Hindlimb muscle (tissue), 1 donor: Measurements from ENCODE around the gene INSRR. TPM values are rescaled to one million over a fixed set of nuclear protein-coding genes. Genes with fewer than 3 reads are reported as not detected.

Experiments used
- DNase-seq: peaks from one replicate; pipeline ENCODE4 v3.0.0-alpha.2; 2013
- polyA plus RNA-seq: library from polyadenylated mRNA; unstranded; fragments of 120-200 nt; gene quantifications from one replicate; pipeline ENCODE4 v1.2.1, GENCODE V29; 2013; ENCODE audit not compliant: insufficient read length

INSRR gene
- polyA plus RNA-seq, 1 donor, result 0.93 TPM

DNA sequence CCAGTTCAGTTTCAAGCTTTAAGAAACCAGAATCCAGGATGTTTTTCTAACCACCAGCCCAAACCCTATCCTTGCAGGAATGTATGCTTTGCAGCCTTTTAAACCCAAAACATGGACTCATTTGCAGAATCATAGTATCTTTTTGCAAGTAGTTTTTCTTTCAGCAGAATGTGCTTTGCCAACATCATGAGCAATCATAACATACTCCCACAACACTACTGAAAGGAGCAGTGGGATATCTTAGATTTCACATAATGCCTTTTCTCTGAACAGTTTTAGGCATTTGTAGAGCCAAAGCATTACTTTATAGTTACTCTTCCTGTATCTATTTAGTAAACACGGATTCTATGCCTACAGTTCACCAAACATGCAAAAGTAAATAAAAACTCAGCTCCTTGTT, 32.3 kb downstream of the INSRR start:
- DNase-seq, result no peak

DNA sequence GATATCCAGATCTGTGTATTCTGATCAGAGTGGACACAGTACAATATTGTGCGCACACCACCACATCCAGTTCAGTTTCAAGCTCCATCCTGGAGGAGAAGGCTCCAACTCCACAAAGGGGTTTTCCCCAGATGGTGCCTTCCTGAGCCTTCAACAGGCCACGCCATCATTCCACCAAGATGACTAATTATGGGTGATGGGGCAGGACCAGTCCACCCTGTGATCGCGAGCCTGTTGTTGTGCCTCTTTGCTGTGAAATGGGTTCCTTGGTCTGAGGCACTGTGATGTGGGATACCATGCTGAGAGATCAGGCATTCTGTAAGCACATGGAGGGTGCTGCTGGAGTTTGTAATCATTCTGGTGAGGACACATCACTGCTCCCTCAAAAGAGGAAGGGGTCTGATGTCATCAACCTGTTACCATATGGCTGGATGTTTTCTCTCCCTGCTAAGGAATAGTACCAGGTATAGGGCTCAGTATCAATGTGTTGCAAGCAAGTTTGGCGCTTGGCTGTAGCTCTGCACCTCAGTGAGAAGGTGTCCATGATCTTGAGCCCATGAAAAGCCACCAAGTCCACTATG, 35.6 kb downstream of the INSRR start:
- no peak for DNase-seq

DNA sequence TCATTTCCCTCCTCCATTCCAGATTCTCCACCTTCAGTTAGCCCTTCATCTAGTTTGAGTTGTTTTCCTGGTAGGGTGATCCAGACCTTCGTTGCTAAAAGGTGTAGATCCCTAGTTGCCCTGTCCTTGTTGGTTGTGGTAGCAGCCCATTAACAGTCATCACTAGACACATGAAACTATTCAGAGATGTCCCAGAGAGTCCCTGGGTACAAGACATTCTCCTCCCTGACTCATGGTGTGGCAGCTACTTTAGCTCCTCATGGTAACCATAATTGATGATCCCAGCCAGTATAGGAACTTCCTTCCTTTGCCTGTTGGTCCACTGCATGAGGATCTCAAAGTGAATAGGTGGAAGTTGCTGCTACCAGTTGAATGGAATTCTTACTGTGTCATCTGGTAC, 36.2 kb downstream of the INSRR start:
- no peak for DNase-seq

GRCh38 chr1:156821801-156822200, 37.1 kb downstream of the INSRR start:
- DNase-seq, result no peak

DNA sequence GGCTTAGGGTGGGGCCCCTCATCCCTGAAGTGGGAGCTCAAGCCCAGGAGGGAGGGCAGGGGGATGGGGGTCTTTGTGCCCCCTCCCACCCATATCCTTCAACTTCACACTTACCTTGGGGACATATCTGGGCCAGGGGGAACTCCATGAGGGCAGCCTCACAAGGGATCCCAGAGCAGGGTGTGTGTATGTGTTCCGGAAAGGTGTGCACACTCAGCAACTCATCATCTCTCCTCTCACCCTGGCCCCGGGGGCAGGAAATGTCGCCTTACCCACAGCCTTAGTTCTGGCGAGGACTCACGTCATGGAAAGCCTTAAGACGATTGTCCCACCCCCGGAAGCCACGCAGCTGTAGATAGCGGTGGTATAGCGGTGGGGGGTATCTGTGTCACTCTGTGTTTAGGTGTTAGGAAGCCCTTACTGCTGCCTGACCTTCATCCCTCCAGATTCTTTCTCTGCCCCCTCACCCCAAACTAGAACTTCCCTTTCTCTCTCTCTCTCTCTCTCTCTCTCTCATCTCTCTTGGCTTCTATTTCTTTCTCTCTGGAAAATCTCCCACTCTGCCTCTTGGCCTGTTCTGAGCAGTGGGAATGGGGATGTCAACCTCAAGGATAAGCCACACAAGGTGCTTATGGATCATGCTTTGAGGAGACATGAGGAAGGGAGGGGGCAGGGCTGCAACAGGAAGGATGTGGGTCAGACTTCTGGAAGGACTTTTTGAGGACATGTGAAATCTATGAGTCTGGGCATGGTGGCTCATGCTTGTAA, 42.2 kb downstream of the INSRR start, which contains the start of gene SH2D2A:
Gene SH2D2A (minus strand): TSS at position 288 of the 768 bp plus-strand sequence. CDS start 140 bp downstream, at position 148.
- DNase-seq, result no peak

GRCh38 chr1:156815961-156816422, 42.9 kb downstream of the INSRR start:
- DNase-seq, result no peak

- peak; percentile 87 for DNase-seq
These were observed 43.5 kb downstream of the INSRR start for GRCh38 chr1:156815307-156815826.

DNA sequence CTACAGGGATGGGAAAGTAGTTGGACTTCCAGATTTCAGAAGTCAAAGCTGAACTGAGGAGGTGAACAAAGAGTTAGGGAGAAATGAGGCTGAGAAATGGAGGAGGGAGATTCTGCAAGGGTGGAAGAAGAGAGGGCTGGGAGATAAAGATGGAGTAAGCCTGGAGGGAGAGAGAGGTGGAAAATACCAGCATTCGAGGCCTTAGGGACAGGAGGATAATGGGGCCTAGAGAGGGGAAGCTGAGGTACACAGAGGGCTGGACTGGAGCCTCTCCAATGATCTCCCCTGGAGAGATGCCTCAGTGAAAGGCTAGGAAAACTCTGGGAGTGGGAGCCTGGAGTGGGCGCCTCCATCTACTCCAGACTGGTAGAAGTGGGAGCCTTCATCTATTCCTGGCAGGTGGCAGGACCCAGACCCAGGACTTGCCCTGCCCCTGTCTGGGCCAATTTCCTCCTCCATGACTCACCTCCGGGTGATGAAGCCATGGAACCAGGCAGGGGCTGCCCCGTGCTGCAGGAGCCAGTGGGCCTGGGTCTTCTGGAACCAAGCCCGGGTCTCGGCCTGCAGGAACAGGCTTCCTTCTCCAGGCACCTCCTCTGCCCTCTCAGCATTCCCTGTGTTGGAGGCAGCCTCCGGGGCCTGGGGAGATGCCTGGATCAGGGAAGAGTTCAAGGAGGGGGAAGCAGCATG, 44.2 kb downstream of the INSRR start:
- DNase-seq, result no peak

DNA sequence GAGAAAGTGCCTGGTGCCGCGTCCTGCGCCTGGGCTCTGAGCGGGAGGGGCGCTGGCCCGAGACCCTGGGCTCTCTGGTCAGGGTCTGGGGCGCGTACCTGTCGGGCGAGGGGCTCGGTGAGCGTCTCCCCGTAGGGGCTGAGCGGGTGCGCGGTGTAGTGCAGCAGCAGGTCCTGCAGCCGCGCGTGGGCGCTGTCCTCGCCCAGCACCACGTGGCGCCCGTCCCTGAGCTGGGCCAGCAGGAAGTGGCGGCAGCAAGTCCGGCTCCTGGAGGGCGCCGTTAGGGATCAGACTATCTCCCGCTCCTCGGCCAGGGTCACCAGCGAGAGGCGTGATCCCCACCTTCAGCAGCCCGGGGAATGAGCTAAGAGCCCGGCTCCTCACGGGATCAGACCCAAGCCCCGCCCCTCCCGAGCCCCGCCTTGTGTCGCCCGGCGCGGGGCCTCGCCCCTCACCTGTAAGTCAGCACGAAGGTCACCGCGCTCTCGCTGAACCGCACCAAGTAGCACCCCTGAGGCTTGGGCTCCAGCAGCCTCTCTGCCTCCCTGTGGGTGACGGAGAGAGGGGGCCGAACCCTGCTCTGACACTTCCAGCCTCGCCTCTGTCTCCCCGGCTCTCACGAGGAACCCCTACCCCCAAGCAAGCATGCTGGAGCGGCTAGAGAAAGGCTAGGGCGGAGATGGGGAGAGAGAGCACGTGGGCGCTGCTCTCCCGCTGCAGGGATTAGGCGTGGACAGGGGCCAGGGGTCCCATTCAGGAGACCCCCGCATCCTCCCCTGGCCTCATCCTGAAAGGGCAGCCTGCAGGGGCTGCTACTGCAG, 45.0 kb downstream of the INSRR start:
- peak; percentile 70 for DNase-seq

DNA sequence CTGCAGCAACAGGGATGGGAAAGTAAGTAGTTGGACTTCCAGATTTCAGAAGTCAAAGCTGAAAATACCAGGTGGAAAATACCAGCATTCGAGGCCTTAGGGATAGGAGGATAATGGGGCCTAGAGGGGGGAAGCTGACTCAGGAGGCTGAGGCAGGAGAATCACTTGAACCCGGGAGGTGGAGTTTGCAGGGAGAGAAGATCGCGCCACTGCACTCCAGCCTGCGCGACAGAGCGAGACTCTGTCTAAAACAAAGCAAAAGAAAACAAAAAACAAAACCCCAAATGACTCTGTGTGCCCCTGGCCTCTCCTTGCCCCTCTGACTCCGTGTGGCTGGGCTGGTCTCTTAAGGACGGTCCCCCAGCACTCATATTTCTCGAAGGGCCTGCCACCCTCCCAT, 45.6 kb downstream of the INSRR start:
- no peak for DNase-seq

- no peak for DNase-seq
These were observed 46.5 kb downstream of the INSRR start for GRCh38 chr1:156812293-156812990.

DNA sequence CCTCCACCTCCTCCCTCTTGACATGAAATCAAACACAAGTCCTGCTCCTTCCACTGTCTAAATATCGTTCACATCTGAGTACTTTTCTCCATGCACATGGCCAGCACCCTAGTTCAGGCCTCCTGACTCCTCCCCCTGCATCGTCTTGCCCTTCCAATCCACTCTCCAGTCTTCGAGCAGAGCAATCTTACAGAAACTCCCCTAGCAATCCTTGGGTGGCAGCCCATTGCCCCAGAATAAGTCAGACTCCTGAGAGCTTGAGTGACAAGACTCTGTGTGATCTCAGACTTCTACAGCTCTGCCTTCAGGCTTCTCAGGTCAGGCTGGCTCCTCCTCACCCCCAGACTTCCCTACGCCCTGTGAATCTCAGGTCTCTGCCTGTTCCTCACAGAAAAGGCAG, 47.7 kb downstream of the INSRR start:
- no peak for DNase-seq

- no peak for DNase-seq
These were observed 49.1 kb downstream of the INSRR start for GRCh38 chr1:156809711-156810366.

DNA sequence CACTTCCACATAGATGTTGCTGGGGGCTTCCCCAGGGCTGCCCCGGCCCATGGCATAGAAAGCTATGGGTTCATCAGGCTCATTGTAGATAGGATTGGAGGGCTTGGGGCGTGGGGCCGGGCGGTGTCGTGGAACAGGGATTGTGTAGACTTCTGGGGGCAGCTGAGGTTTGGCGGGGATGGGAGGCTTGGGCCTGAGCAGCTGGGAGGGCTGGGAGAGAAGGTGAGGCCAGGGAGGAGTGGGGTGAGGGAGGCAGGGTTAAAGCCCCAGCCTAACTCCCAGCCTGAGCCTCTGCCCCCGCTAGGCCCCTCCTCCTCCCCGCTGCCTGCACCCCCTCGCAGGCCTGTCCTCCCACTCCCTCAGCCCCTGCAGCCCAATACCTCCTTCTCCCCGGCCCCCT, 49.6 kb downstream of the INSRR start:
- no peak for DNase-seq

DNA sequence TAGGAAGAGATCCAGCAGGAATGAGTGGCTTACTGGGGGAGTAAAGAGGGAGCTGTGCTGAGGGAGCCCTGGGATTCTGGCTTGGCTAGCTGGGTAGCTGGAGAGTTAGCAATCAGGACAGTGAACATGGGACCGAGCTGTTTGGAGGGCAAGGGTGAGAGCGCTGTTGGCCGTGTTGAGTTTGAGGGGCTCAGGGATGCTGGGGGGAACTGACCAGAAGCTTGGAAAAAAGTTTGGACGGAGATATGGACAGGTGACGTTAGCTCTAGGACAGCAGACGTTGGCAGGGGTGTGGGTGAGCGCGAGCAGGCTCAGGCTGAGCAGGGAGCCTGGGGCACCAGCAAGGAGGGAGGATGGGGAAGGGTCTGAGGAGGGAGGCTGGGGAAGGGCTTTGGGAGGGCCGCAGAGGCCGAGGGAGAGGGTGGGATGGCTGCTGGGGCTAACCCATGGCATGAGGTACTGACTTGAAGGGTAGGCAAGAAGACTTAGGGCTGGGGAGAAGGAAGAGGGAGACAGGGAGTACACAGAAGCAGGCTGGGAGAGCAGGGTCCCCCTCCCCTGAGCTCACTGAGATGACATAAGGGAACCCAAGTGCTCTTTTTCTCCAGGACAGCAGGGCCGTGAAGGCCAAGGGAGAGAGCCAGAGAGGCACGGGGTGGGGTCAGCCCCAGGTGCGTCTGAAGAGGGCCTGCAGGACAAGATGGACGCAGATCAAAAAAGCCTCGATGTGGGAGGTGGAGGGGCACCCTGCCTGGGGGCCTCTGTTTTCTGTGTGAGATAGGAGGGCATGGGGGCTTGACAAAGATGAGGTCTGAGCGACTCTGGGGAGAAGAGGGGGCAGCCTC, 50.5 kb downstream of the INSRR start:
- no peak for DNase-seq

GRCh38 chr1:156807627-156808026, 51.3 kb downstream of the INSRR start:
- DNase-seq, result no peak

- no peak for DNase-seq
These were observed 52.1 kb downstream of the INSRR start for GRCh38 chr1:156806512-156807440.

DNA sequence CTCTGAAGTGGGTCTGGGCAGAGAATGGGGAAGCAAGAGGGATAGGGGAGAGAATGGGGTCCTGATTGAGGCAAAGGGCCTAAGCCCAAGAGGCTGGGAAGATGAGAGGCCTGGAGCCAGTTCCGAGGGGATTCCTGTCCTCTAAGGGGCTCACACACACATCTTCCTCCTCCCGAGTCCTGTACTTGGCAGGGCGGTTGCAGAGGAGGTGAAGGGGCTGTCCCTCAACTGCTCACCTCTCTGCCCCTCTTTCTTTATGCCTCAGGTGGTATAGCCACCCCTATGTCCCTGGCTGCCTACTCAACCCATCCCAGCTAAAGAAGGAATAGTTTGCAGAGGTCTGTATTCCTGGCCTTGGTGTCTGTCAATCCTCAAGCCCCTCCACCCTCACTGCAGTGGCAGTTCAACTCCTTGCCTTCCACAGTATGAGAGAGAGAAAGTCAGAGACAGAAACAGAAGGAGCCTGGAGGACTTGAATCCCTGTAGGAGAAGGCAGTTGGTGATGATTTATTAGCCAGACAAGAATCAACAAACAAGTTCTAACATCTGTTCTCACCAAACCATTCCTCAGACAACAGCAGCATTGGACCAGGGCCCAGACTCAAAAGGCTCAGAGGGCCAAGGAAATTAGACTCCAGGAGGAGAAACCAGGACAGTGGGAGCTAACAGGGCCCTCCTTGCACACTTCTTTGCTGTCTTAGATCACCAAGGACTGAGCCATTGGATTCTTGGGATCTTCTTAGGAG, 53.0 kb downstream of the INSRR start:
- no peak for DNase-seq
